IMR-90 (cell line): ENCODE results near the gene ITPR3. TPM values are rescaled to one million over a fixed set of nuclear protein-coding genes. Genes with fewer than 3 reads are reported as not detected.
A peak's percentile ranks its signal among the peaks of the same experiment; 100 is the strongest.

Source experiments
- ATAC-seq: fragments of 200-7000 bp; cut with Tn5 transposase; 2 replicates; pipeline ENCODE4 v1.9.1; 2020; ENCODE audit warnings: low read depth, mild to moderate bottlenecking, moderate library complexity
- BruUV-seq: library from RNA; stranded (reverse); fragments of 400-500 nt; replicated peaks from 2 replicates; lab custom pipeline; 2021; lab: Mats Ljungman, UMichigan
- CTCF ChIA-PET: fragments of 300-600 bp; formaldehyde crosslinking; extraction: SDS; loops from one replicate; lab custom pipeline; 2021; ENCODE audit warnings: antibody characterized with exemption; lab: Yijun Ruan, JAX
- POLR2A ChIA-PET: fragments of 300-600 bp; sonication (Branson Sonifier 250); formaldehyde crosslinking; loops from one replicate; lab custom pipeline; 2022; ENCODE audit warnings: antibody characterized with exemption; ENCODE audit not compliant: unreplicated experiment; lab: Charles Lee
- DNase-seq: peaks from one replicate; pipeline ENCODE4 v3.0.0; 2013
- H2AFZ ChIP-seq: replicated peaks from 2 replicates; pipeline ENCODE3; 2013; ENCODE audit warnings: low read length, mild to moderate bottlenecking; ENCODE audit not compliant: poor library complexity
- H2AK5ac ChIP-seq: 2 replicates; pipeline ENCODE4 v1.6.1; 2013; ENCODE audit warnings: low read depth, low read length, inconsistent platforms
- H2AK9ac ChIP-seq: replicated peaks from 2 replicates; pipeline ENCODE3; 2013; ENCODE audit warnings: mild to moderate bottlenecking, low read depth, low read length, moderate library complexity; ENCODE audit not compliant: poor library complexity
- H2BK120ac ChIP-seq: 2 replicates; pipeline ENCODE4 v1.6.1; 2013; ENCODE audit warnings: low read depth, low read length, inconsistent platforms
- H2BK15ac ChIP-seq: 3 replicates; pipeline ENCODE4 v1.6.1; 2013; ENCODE audit warnings: low read depth, low read length, inconsistent platforms
- H2BK20ac ChIP-seq: 2 replicates; pipeline ENCODE4 v1.6.1; 2013; ENCODE audit warnings: low read depth, mild to moderate bottlenecking, inconsistent platforms, low read length, moderate library complexity
- H2BK5ac ChIP-seq: 2 replicates; pipeline ENCODE4 v1.6.1; 2013; ENCODE audit warnings: mild to moderate bottlenecking, low read depth, low read length, inconsistent platforms; ENCODE audit not compliant: poor library complexity, severe bottlenecking
- H3K14ac ChIP-seq: replicated peaks from 2 replicates; pipeline ENCODE4 v1.6.1; 2013; ENCODE audit warnings: low read depth, low read length, inconsistent platforms
- H3K18ac ChIP-seq: 2 replicates; pipeline ENCODE4 v1.6.1; 2013; ENCODE audit warnings: low read depth, low read length, control low read depth
- H3K23ac ChIP-seq: 2 replicates; pipeline ENCODE4 v1.6.1; 2013; ENCODE audit warnings: low read depth, low read length, inconsistent platforms
- H3K27ac ChIP-seq: 2 replicates; pipeline ENCODE4 v1.5.1; 2013; ENCODE audit warnings: mild to moderate bottlenecking, control low read depth, low read length; ENCODE audit not compliant: insufficient read depth
- H3K27me3 ChIP-seq: 2 replicates; pipeline ENCODE4 v1.6.1; 2013; ENCODE audit warnings: low read length; ENCODE audit not compliant: control insufficient read depth, insufficient read depth
- H3K36me3 ChIP-seq: 2 replicates; pipeline ENCODE4 v1.6.1; 2013; ENCODE audit warnings: low read length, mixed read lengths; ENCODE audit not compliant: control insufficient read depth, insufficient read depth
- H3K4ac ChIP-seq: 2 replicates; pipeline ENCODE4 v1.6.1; 2013; ENCODE audit warnings: low read depth, low read length, inconsistent platforms
- H3K4me1 ChIP-seq: 2 replicates; pipeline ENCODE4 v1.6.1; 2013; ENCODE audit warnings: low read length, mixed read lengths; ENCODE audit not compliant: control insufficient read depth, insufficient read depth
- H3K4me2 ChIP-seq: 2 replicates; pipeline ENCODE4 v1.6.1; 2013; ENCODE audit warnings: low read depth, mild to moderate bottlenecking, control low read depth, low read length, moderate library complexity
- H3K4me3 ChIP-seq: 2 replicates; pipeline ENCODE4 v1.5.1; 2013; ENCODE audit warnings: low read depth, mild to moderate bottlenecking, control low read depth, low read length, moderate library complexity; ENCODE audit not compliant: insufficient read depth
- H3K56ac ChIP-seq: 2 replicates; pipeline ENCODE4 v1.6.1; 2013; ENCODE audit warnings: low read length, inconsistent platforms; ENCODE audit not compliant: insufficient read depth; ENCODE audit errors: extremely low read depth
- H3K79me1 ChIP-seq, 2 experiments: 2 replicates each; pipeline ENCODE4 v1.6.1; 2013; ENCODE audit warnings: low read length in 2 of 2, inconsistent platforms in 1 of 2, low read depth in 1 of 2
- H3K9ac ChIP-seq: 2 replicates; pipeline ENCODE4 v1.6.1; 2013; ENCODE audit warnings: low read depth, low read length, control low read depth
- H3K9me1 ChIP-seq: 2 replicates; pipeline ENCODE4 v1.6.1; 2013; ENCODE audit warnings: low read length, inconsistent platforms; ENCODE audit not compliant: insufficient read depth
- H3K9me3 ChIP-seq: 2 replicates; pipeline ENCODE4 v1.6.1; 2013; ENCODE audit warnings: low read length; ENCODE audit not compliant: control insufficient read depth, insufficient read depth
- H4K20me1 ChIP-seq: 2 replicates; pipeline ENCODE4 v1.6.1; 2013; ENCODE audit warnings: low read length, inconsistent platforms; ENCODE audit not compliant: insufficient read depth
- H4K5ac ChIP-seq: 2 replicates; pipeline ENCODE4 v1.6.1; 2013; ENCODE audit warnings: mild to moderate bottlenecking, low read depth, low read length, control low read depth
- H4K8ac ChIP-seq, 2 experiments: 2 replicates each; pipeline ENCODE4 v1.6.1; 2013; ENCODE audit warnings: low read depth in 2 of 2, low read length in 2 of 2, control low read depth in 1 of 2, inconsistent platforms in 1 of 2
- H4K91ac ChIP-seq: 2 replicates; pipeline ENCODE4 v1.6.1; 2013; ENCODE audit warnings: low read depth, low read length, inconsistent platforms; ENCODE audit not compliant: insufficient read depth
- CEBPB ChIP-seq: IDR thresholded peaks from 2 replicates; pipeline ENCODE4 v1.6.1; 2012; ENCODE audit warnings: low read depth, low read length, improper control_type of control experiment
- MAZ ChIP-seq: IDR thresholded peaks from 2 replicates; pipeline ENCODE4 v1.6.1; 2012; ENCODE audit warnings: low read depth, mild to moderate bottlenecking, low read length, improper control_type of control experiment, moderate library complexity, borderline replicate concordance
- WGBS, 2 experiments: methylation state at CpG; one replicate each; pipeline versions ENCODE4 v1.1.5 to v1.1.7; 2013; ENCODE audit warnings: missing lambda C conversion rate in 2 of 2; ENCODE audit not compliant: insufficient read length in 1 of 2; ENCODE audit errors: extremely low coverage in 2 of 2; 5-methylcytosine and 5-hydroxymethylcytosine counted together
- dilution Hi-C: fragments of 300-500 bp; cut with HindIII; formaldehyde crosslinking; loops from one replicate; pipeline ENCODE4 v1.14.3; 2018; ENCODE audit warnings: low sequenced_read_pairs; ENCODE audit not compliant: unreplicated experiment
- in situ Hi-C: fragments of 300-500 bp; cut with MboI; formaldehyde crosslinking; loops from 3 replicates; pipeline ENCODE4 v1.14.3; 2019; ENCODE audit warnings: low sequenced_read_pairs, inconsistent platforms, mixed read lengths
- intact Hi-C: fragments of 100-400 bp; cut with micrococcal nuclease; formaldehyde crosslinking; loops from 2 replicates; pipeline ENCODE4 v1.10.0; 2022
- polyA plus RNA-seq, 3 experiments: library from polyadenylated mRNA; depleted of rRNA; stranded (reverse); fragments of >200 nt; gene quantifications; 2 replicates each; pipeline ENCODE4 v1.2.3, GENCODE V29; 2012; ENCODE audit warnings: low replicate concordance in 1 of 3
- total RNA-seq: library from RNA; depleted of rRNA; stranded (reverse); fragments of >200 nt; gene quantifications from 2 replicates; pipeline ENCODE4 v1.2.3, GENCODE V29; 2012
- TF ChIP-seq, protein P1 (sequence below): conservative IDR thresholded peaks from 2 replicates; pipeline ENCODE4 v1.5.1; 2012; ENCODE audit warnings: mild to moderate bottlenecking, low read depth, low read length, improper control_type of control experiment

The ITPR3 gene
- total and polyA plus RNA-seq, 2 of the 4 experiments (the other 2 are of a cell fraction), result 1.6 to 3.7 TPM

DNA sequence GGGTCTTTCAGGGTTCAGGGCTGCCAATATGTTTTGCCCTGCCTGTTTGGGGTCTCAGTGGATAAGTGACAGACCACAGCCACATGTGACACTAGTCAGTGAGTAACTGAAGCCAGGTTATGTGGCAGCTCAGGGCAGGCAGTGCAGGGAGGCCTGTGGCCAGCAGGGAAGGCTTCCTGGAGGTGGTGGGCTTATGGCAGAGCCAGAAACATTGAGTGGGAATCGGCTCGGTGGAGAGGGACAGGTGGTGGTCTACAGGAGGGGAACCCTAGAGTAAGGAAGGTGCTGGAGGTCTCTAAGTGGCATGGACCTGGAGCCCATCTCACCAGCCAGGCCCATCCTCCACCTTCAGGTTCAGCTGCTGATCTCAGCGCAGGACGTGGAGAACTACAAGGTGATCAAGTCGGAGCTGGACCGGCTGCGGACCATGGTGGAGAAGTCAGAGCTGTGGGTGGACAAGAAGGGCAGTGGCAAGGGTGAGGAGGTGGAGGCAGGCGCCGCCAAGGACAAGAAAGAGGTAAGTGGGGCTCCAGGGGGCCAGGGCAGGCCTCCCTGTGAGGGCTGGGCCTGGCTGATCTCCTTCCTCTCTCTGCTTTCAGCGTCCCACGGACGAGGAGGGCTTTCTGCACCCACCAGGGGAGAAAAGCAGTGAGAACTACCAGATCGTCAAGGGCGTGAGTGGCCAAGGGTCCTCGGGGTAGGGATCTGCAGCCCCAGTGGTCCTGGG lies 55.5 kb downstream of the ITPR3 start (continued):
- no peak for TF ChIP-seq MAZ
- no peak for TF ChIP-seq CEBPB

GRCh38 chr6:33677143-33677660 lies 56.1 kb downstream of the ITPR3 start:
- intact Hi-C loops, result loop anchor here (10.0 kb wide), 1 partner anchor 222 kb away; the partner anchor contains the start of gene ZBTB9

More at GRCh38 chr6:33677143-33677660, 56.1 kb downstream of the ITPR3 start:
- dilution Hi-C loops, result no loop called here
- no peak overlapping the region for H3K23ac ChIP-seq
- H3K9me3 ChIP-seq, result no peaks in the 10 kb centered on the region
- no peak overlapping the region for H2BK20ac ChIP-seq
- H2BK120ac ChIP-seq, result peak overlapping the region; percentile 30; the same call in 1 of the 2 replicates
- H3K9ac ChIP-seq, result no peak overlapping the region
- H4K91ac ChIP-seq, result 0 out of 2 replicates have a peak overlapping the region, but pooled peaks have one; percentile 29
- H4K20me1 ChIP-seq, result no peaks in the 10 kb centered on the region
- H3K27ac ChIP-seq, result peak overlapping the region; percentile 13; the same call in 1 of the 2 replicates
- peak overlapping the region; percentile 45 for H3K4ac ChIP-seq
- no peak overlapping the region for H3K4me3 ChIP-seq
- ATAC-seq, result peak; percentile 18
- no peaks in the 10 kb centered on the region for H3K27me3 ChIP-seq
- H2BK15ac ChIP-seq, result peak overlapping the region; percentile 6; the same call in 1 of the 3 replicates
- POLR2A ChIA-PET, result no interaction called here
- H3K4me2 ChIP-seq, result no peak overlapping the region
- H3K4me1 ChIP-seq, result peaks cover 21% of the 10 kb centered on the region
- H2AK9ac ChIP-seq, result peak overlapping the region; percentile 37
- H4K8ac ChIP-seq, result peak overlapping the region in 1 of 2 experiments; percentile 40; a peak in 1 of 4 replicates
- H3K36me3 ChIP-seq, result no peaks in the 10 kb centered on the region
- H3K18ac ChIP-seq, result peak overlapping the region; percentile 27; the same call in 1 of the 2 replicates
- H3K9me1 ChIP-seq, result peaks cover 21% of the 10 kb centered on the region
- in situ Hi-C loops, result no loop called here
- WGBS, 2 experiments, result 40% methylated on average over 1 of the region's 8 CpGs; no CpG with 5 or more reads in 1 of the 2 experiments
- BruUV-seq, result no TSS peak
- H2AK5ac ChIP-seq, result 0 out of 2 replicates have a peak overlapping the region, but pooled peaks have one; percentile 69
- peak overlapping the region; percentile 45; the same call in 1 of the 2 replicates for H3K14ac ChIP-seq
- H2AFZ ChIP-seq, result peak overlapping the region; percentile 56
- no peak overlapping the region for H4K5ac ChIP-seq
- no peaks in the 10 kb centered on the region for H3K79me1 ChIP-seq
- CTCF ChIA-PET, result no interaction called here
- DNase-seq, result peak; percentile 37
- no peak overlapping the region for H2BK5ac ChIP-seq
- H3K56ac ChIP-seq, result no peak overlapping the region
- peak; percentile 48; the same call in 1 of the 2 replicates for TF ChIP-seq CEBPB
- TF ChIP-seq, protein P1, sequence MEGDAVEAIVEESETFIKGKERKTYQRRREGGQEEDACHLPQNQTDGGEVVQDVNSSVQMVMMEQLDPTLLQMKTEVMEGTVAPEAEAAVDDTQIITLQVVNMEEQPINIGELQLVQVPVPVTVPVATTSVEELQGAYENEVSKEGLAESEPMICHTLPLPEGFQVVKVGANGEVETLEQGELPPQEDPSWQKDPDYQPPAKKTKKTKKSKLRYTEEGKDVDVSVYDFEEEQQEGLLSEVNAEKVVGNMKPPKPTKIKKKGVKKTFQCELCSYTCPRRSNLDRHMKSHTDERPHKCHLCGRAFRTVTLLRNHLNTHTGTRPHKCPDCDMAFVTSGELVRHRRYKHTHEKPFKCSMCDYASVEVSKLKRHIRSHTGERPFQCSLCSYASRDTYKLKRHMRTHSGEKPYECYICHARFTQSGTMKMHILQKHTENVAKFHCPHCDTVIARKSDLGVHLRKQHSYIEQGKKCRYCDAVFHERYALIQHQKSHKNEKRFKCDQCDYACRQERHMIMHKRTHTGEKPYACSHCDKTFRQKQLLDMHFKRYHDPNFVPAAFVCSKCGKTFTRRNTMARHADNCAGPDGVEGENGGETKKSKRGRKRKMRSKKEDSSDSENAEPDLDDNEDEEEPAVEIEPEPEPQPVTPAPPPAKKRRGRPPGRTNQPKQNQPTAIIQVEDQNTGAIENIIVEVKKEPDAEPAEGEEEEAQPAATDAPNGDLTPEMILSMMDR, result no peak
